NOMO-1 treated with dmso at 0.1 percent for 144 hours (cell line): Measurements from ENCODE around the gene KRT20.
A peak's percentile ranks its signal among the peaks of the same experiment; 100 is the strongest.

Source experiments
- DNase-seq: peaks from one replicate; lab custom pipeline; 2025; ENCODE audit not compliant: unreplicated experiment; lab: John Stamatoyannopoulos, UW

KRT20 gene

DNA sequence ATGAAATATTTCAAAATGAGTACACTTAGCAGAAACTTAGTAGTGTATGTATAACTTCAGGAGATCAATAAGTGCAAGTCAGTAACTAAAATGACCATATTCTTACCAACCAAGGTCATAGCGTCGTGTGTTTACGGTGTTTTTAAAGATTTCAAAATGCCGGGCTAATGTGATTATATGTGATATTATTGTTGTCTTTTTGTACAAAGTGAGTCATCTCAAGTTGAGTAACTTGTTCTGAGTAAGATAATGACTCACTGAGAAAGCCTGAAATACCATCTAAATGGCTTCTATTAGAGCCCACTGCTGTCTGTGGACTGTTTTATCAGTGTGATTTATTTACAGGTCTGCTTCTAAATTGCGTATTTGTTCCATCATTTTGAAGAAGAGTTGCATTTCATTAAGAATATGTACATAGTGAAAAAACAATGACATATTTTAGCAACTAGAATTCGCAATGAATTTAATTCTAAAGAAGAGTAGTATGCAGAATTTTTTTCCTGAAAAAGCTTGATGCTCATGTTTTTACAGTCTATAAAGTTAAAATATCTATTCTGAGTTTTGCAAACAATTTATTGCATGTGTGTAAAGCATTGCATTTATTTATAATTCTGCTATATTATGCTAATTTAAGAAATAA lies 30.7 kb downstream of the KRT20 start:
- peak; percentile 24 for DNase-seq

DNA sequence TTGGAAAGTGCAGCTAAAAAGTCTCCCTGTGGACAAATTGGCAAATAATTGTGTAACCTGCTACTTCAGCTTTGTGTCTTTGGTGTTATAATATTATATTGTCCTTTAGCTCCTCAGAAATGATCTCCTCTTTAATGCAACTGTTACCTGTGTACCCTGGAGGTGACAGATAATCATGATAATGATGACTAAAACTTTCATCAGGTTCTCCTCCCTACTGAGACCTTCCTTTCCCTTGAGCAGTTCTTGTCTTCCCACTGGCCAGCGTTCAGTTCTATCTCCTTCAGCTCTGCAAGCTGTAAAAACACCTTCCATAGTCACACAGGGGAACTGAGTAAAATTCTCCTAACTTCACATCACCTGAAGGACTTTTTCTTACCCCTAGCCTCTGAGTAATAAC lies 32.7 kb downstream of the KRT20 start:
- no peak for DNase-seq

DNA sequence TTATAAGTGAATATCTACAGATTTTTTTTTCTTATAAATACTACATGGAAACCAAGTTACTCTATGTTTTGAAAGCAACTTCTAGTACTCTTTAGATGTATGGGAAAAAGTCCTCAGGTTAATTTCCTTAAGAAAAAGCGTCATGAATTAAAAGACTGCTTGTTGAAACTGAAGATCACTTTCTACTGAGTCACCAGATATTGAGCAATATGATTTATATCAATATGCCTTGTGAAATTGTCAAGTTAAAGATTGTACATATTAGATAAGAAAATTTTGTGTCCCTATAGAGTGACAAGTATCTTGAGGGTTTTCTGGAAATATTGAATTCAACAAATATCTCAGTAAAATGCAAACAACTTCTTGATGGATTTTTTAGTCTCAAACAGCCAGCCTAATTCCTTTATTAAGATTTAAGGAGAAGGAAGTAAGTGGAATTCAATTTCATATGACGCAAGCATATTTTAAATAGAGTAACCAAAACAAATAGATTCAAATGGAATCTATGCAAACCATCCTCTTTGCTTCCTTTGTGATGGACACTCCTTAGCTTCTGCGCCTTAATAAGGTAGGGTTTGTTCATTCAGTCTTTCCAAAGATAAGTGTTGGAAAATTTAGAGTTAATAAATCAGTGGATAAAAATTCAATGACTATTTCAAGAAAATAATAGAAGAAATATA lies 34.6 kb downstream of the KRT20 start:
- DNase-seq, result no peak

DNA sequence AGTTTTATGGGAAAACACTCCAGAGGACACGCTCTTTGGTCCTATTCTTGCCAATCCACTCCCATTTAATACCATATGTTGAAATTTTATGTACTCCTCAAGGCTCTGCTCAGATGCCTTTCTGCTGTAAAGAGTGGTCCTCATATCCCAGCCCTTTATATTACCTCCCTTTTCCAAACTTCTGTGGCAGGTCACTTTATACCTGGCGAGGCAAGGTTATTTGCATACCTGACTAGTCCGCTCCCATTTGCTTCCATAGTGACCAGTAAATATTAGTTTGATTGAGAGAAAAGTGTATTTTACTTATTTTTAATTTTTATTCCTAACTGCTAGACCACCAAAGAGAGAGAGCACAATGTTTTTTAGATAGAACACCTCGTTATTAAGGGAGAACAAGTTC lies 35.3 kb downstream of the KRT20 start:
- no peak for DNase-seq

DNA sequence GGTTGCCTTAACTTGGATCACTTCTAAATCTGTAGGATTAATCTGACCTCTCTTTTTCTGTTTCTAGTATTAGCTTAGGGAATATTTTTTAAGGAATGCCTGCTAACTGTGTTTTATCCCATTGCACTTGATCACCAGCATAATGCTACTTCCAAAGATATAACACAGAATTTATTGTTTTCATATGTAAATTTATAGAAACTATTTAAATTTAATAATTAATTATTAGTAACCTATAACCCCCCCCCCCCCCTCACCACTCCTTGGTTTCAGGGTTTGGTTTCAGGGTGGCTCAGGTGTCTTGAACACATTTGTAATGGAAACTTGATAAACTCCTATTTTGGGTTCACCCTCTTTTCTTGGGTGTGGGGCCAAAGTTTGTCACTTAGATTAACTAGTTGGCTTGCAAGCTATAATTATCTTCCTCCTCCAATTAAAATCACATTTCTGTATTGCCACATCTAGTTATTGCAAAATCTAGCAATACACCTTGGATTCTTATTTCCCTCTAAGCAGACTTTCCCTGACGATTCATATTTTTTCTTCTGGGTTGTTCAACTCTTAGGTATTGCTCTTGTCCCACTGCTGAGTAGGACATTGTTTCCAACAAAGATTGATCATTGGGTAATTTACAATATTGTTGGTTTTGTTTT lies 36.3 kb downstream of the KRT20 start:
- peak; percentile 9 for DNase-seq

DNA sequence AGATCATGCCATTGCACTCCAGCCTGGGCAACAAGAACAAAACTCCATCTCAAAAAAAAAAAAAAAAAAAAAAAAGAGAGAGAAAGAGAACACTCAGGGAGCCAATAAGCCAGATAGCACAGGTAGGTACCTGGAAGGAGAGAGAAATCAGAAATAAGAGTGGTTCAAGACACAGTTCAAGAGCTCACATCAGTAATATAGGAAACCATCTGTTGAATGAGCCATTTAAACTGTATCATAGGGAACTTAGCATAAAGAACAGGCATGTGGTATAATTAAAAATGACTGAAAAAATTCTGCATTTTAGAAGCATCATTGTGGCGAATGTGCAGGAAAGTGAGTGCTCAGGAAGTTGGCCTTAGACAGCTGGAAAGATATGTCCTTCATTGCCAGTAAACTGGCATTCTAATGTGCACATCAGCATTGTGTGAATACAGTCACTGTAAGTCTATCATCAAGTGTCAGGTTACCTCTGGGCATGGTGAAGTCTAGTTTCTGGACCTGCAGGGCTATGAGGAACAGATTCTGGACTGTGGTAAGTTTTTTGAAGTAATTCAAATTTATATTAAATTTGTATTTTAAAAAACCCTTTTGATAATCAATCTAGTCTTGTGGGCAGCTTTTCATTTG lies 38.4 kb downstream of the KRT20 start:
- no peak for DNase-seq

DNA sequence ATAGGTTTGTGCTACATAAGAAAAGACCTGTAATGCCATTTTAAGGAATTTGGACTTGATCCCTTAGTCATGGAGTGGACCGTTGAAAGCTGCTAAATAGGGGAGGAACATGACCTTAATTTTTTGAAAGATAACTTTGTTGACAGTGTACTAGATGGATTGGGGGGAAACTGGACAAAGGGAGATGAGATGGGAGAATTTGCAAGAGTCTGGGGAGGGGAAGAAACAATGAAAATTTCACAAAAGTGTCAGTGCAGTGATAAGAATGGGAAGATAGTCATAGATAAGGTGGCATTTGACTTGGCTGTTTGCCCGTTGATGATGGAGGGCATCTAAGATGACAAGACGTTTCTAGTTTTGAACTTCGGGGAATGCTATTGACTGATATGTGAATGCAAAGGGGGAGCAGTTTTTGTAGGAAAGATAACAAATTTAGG lies 40.4 kb downstream of the KRT20 start:
- DNase-seq, result no peak

DNA sequence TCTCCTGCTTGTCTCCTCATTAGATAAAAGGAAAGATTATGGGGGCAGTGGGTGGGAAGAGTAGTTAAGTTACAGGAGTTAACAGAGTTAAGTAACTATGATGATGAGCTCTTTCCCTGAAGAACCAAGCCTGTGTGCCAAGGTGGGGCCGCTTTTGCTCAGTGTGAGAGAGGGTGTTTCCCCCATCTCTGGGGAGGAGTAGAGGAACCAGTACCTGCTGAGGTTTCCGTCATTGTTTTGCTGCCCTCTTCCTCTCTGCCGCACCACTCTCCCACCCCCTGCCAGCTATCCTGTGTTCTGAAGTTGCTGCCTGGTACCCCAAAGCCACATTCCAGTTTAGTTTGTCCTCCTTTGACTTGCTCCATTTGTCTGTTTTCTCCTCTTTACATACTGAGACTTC lies 41.8 kb downstream of the KRT20 start:
- no peak for DNase-seq

DNA sequence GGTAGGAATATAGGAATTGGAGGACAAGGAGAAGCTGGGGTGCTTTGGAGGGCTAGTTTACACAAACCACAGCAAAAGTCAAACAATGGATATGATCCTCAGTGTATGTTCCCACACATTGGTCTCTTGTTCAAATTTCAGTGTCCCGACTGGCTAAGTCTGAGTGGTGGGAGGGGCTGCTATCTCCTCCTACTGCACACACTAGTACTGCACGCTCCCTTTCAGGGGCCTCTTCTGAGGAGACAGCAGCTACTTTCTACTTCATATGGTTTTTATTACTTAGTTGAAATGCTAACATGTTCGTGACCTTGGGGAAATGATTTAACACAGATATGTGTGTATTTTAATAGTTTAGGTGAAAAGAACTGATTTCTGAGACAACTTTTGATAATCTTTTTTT lies 43.8 kb downstream of the KRT20 start:
- DNase-seq, result no peak

DNA sequence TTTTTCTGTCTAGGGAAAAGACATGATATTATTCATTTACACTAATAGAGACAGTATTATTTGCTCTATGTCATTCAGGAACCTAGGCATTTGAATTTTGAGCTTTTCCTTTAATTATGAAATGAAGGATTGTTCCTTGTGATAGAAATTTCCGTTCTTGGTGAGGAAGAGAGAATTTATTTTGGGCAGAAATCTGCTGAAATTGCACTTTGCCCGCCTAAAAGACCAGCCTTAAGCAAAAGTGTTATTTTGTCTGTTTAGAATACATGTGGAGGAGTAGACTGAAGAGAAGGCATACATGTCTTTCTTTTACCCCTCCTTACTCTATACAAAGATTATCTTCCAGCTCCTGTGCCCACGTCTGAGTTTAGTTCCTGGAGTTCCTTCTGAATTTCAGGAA lies 45.8 kb downstream of the KRT20 start:
- DNase-seq, result no peak

DNA sequence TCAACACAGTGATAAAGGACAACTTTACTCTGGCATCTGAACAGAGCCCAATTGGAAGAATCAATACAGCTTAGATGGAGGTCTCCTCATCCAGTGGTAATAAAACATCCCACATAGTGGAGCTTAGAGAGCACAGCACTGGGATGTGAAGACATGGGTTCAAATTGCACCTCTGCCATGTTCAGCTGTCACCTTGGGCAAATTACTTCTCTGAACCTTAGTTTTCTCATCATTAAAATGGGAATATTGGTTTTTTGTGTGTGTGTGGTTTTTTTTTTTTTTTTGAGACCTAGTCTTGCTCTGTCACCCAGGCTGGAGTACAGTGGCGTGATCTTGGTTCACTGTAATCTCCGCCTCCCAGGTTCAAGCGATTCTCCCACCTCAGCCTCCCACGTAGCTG lies 49.0 kb downstream of the KRT20 start:
- DNase-seq, result no peak

DNA sequence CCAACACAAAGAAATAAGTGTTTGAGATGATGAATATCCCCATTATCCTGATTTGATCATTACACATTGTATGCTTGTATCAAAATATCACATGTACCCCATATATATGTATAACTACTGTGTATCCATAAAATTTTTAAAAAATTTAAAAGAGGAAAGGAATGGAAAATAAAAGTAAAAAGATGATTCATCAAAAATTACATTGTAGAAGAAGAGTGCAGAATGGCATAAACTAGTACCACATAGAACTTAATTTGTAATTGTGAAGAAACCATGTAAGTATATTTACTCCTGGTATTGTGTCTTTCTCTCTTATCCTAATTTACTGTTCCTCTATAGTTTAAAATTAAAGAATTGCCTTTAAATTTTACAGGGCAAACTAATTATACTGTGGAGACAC lies 51.2 kb downstream of the KRT20 start:
- DNase-seq, result no peak

DNA sequence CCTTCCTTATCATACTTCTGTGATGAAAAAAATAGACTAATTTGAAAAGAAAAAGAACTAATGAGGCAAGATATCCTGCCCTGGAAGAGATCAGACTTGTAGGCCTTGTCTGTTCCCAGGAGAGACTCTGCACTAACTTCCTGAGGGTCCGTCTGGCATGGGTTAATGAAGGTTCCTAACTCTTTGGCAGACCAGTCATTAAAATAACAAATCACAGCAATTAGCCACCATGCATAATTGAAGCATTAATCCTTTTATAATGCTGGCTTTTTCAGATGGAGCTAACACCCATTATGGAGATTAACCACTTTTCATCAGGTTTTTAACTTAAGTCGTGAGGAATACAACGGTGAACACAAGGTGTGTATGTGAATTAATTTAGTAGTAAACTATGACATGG lies 52.2 kb downstream of the KRT20 start:
- no peak for DNase-seq

DNA sequence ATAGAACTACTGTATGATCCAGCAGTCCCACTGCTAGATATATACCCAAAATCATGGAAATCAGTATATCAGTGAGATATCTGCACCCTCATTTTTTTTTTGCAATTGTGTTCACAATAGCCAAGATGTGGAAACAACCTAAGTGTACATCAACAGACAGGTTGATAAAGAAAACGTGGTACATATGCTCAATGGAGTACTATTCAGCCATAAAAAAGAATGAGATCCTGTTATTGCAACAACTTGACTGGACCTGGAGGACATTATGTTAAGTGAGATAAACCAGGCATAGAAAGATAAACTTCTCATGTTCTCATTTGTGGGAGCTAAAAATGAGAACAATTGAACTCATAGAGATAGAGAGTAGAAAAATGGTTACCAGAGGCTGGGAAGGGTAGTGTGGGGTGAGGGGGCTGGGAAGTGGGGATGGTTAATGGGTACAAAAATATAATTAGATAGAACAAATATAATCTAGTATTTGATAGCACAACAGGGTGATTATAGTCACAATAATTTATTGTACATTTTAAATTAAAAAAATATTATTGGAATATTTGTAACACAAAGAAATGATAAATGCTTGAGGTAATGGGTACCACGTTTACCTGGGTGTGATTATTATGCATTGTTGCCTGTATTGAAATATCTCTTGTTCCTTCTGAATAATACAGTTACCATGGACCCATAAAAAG lies 54.8 kb downstream of the KRT20 start:
- DNase-seq, result no peak

DNA sequence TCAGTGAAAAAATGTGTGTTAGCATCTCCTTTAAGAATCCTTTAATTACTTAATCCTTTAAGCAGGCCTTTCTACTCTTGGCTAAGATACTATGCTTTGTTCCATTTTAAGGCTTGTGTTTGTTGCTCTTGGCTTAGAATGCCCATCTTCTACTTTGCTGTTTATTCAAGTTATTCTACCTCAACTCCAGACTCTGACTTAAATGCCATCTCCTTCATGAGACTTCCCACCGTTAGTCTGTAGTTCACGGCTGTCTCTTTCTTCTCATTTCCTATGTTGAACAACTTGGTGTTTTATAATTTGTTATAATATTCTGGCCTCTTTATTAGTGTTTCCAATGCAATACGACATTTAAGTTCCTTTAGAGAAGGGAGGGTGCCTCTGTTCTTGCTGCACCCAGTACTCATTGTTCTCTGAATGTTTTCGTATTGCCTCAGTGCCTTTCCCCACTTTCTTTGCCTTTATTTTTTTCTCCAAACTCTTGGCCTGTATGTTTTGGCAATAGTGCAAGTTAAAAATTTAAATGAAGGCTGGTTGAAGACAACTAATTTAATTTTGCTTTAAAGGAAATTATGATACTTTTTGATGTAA lies 56.5 kb downstream of the KRT20 start:
- DNase-seq, result no peak

DNA sequence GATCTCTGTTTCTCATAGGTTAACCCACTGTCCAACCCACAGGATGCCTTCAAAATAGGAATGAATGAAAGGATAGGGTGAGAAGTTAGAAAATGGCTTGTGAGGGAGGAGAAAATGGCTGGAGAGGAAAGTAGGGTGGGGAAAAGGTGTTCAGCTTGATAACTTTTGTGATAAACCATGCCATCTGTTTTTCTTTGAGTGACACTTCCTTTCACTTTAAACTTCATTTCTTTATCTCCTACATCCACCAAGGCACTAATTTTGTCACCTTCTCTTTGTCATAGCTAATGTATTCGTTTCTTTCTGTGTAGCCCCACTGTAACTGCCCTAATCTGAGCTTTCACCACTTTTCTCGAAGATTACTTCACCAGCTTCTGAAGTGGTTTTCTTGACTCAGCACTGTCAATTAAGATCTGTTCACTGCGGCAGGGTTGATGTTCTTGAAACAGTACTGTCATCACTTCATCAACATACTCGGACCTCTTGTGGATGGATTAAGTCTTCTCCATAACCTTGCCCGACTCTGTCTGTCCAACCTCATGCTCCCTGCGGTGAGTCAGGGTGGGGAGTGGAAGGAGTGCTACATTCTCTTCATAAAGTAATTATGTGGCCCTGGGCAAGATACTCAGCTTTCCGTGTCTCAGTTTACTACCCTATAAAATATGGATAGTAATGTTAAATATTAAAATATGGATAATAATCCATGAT lies 57.1 kb downstream of the KRT20 start:
- DNase-seq, result peak; percentile 28
